ENCODE measurements around the gene GBP4.

DNA sequence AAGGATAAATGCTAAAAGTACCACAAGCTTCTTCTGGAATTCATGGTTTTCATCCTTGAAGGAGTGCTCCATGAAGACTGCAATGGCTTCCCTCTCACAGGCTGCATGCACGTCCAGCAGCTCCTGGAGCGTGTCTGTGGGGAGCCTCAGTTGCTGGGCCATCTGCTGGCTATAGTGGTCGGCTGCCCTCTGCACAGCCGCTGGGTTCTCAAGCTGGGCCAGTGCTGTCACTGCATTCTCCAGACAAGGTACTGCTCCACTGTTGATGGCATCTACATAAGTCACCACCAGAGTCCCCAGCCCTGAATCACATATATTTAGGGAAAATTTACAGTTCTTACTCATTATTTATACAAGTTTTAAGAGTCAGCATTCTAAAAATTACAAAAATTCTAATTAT, 8.7 kb downstream of the GBP4 start:
- TF ChIP-seq SIN3A (IDR thresholded peaks at IDR 0.05; ENCODE audit: low read depth): no peak
- TF ChIP-seq, protein P1, sequence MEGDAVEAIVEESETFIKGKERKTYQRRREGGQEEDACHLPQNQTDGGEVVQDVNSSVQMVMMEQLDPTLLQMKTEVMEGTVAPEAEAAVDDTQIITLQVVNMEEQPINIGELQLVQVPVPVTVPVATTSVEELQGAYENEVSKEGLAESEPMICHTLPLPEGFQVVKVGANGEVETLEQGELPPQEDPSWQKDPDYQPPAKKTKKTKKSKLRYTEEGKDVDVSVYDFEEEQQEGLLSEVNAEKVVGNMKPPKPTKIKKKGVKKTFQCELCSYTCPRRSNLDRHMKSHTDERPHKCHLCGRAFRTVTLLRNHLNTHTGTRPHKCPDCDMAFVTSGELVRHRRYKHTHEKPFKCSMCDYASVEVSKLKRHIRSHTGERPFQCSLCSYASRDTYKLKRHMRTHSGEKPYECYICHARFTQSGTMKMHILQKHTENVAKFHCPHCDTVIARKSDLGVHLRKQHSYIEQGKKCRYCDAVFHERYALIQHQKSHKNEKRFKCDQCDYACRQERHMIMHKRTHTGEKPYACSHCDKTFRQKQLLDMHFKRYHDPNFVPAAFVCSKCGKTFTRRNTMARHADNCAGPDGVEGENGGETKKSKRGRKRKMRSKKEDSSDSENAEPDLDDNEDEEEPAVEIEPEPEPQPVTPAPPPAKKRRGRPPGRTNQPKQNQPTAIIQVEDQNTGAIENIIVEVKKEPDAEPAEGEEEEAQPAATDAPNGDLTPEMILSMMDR (IDR thresholded peaks at IDR 0.05 in 2 of 3, conservative IDR thresholded peaks at IDR 0.05 in 1 of 3; ENCODE audit: borderline replicate concordance in 1 of 3, insufficient read depth in 1 of 3, low read depth in 2 of 3, low read length in 2 of 3): no peak
- no peak for TF ChIP-seq POLR2AphosphoS5 (IDR thresholded peaks at IDR 0.05; ENCODE audit: low read depth, low read length)
- TF ChIP-seq RAD21 (IDR thresholded peaks at IDR 0.05; ENCODE audit: low read depth): no peak

Measured in HCT116 (cell line).